SHP77 (cell line): ENCODE results near the gene TMEM59.
"Not testable (repeated sequence)": the region's sequence is repeated elsewhere in the genome, so short reads cannot be mapped to it uniquely, and the experiment has no call there.

ENCODE experiments used
- DNase-seq, 2 experiments: peaks; one replicate each; lab custom pipeline; 2025; lab: John Stamatoyannopoulos, UW

The TMEM59 gene

GRCh38 chr1:54053745-54054437 is 887 bp upstream of the TMEM59 start:
- DNase-seq, result no peak

GRCh38 chr1:54052431-54052933 is 522 bp downstream of the TMEM59 start:
- peak in 1 of 2 experiments; percentile 17 for DNase-seq

- DNase-seq, result no peak
Measured at GRCh38 chr1:54051933-54052430, 1.0 kb downstream of the TMEM59 start.

- DNase-seq, result not testable (repeated sequence)
Measured at GRCh38 chr1:54050435-54050834, 2.6 kb downstream of the TMEM59 start.

GRCh38 chr1:54047384-54048305 is 5.4 kb downstream of the TMEM59 start:
- no peak for DNase-seq

- DNase-seq, result no peak
Measured at GRCh38 chr1:54046671-54047383, 6.2 kb downstream of the TMEM59 start.

- no peak for DNase-seq
Measured at GRCh38 chr1:54045496-54045895, 7.5 kb downstream of the TMEM59 start.

- DNase-seq, result no peak
Measured at GRCh38 chr1:54041806-54042205, 11.2 kb downstream of the TMEM59 start.

- no peak for DNase-seq
Measured at GRCh38 chr1:54037476-54037875, 15.5 kb downstream of the TMEM59 start.

- no peak for DNase-seq
Measured at GRCh38 chr1:54028306-54029251, 24.4 kb downstream of the TMEM59 start.

GRCh38 chr1:54027848-54028247 is 25.2 kb downstream of the TMEM59 start:
- DNase-seq, result no peak

GRCh38 chr1:54024811-54025210 is 28.2 kb downstream of the TMEM59 start:
- not testable (repeated sequence) for DNase-seq

- no peak for DNase-seq
Measured at GRCh38 chr1:54024358-54024757, 28.6 kb downstream of the TMEM59 start.

- DNase-seq, result not testable (repeated sequence)
Measured at GRCh38 chr1:54019562-54020176, 33.3 kb downstream of the TMEM59 start.

- no peak for DNase-seq
Measured at GRCh38 chr1:54018635-54019034, 34.4 kb downstream of the TMEM59 start.

GRCh38 chr1:54017979-54018378 is 35.0 kb downstream of the TMEM59 start, which contains the start of gene LDLRAD1:
Gene LDLRAD1, minus strand, starts transcription at chr1:54018186. Its CDS starts 74 bp downstream, at chr1:54018112.
- no peak for DNase-seq

GRCh38 chr1:54016343-54017282 is 36.4 kb downstream of the TMEM59 start:
- no peak for DNase-seq

GRCh38 chr1:54014009-54014629 is 38.9 kb downstream of the TMEM59 start:
- DNase-seq, result no peak
